Breast epithelium (tissue), 3 donors: ENCODE measurements around the gene ENPP5.

Experiments
- POLR2A ChIP-seq: fragments of 450-650 bp; IDR thresholded peaks from one replicate; pipeline ENCODE4 v1.6.1; 2016; ENCODE audit warnings: antibody characterized with exemption, mild to moderate bottlenecking, moderate library complexity
- TF ChIP-seq, protein P1 (sequence below), 3 donors: fragments of 450-650 bp; IDR thresholded peaks; one replicate each; pipeline ENCODE4 v1.5.1; 2016 to 2017; ENCODE audit warnings: antibody characterized with exemption in 3 of 3, mild to moderate bottlenecking in 3 of 3, moderate library complexity in 3 of 3

GRCh38 chr6:46134216-46134615, 36.6 kb downstream of the ENPP5 start:
- TF ChIP-seq, protein P1, sequence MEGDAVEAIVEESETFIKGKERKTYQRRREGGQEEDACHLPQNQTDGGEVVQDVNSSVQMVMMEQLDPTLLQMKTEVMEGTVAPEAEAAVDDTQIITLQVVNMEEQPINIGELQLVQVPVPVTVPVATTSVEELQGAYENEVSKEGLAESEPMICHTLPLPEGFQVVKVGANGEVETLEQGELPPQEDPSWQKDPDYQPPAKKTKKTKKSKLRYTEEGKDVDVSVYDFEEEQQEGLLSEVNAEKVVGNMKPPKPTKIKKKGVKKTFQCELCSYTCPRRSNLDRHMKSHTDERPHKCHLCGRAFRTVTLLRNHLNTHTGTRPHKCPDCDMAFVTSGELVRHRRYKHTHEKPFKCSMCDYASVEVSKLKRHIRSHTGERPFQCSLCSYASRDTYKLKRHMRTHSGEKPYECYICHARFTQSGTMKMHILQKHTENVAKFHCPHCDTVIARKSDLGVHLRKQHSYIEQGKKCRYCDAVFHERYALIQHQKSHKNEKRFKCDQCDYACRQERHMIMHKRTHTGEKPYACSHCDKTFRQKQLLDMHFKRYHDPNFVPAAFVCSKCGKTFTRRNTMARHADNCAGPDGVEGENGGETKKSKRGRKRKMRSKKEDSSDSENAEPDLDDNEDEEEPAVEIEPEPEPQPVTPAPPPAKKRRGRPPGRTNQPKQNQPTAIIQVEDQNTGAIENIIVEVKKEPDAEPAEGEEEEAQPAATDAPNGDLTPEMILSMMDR (IDR thresholded peaks at IDR 0.05), result no peak
- TF ChIP-seq POLR2A, result no peak
